IPS DF 4.7 (cell line): Measurements from ENCODE around the gene MAMDC2.

ENCODE experiments used
- DNase-seq: peaks from one replicate; pipeline ENCODE4 v3.0.0-alpha.2; 2013; ENCODE audit warnings: low spot score; ENCODE audit errors: extremely low read depth

The MAMDC2 gene

DNA sequence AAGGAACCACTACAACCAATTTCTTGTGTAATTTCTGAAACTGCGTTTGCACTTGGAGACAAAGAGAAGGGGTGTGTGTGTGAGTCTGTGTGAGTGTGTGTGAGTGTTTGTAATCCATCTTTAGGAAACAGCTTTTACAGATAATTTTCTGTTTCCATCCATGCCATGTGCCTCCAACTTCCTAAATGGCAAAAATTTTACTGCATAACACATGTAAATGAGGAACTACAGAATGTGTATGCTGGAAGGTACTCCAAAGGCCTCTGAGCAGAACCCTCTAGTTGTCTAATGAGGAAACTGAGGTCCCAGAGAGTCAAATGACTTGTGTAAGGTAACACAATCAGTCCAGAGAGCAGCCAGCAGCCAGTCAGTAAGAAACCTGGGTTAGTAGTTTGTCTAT lies 20.8 kb downstream of the MAMDC2 start:
- no peak for DNase-seq

DNA sequence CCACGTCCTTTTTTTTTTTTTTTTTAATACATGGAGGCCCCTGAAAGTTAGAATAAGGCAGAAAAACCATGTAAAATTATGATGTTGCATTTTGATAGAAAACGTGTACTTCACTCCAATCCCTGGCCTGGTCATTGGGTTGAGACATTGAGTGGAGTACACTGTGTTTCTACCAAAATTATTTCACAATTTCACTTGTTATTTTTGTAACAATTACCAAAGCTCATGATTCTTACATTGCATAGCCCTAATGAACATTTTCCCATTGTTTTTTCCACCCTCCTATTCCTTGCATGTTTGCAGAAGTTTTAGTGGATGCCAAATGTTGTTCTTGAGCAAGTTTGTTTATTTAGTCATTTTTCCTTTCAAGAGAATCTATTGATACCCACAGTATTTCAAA lies 21.9 kb downstream of the MAMDC2 start:
- no peak for DNase-seq

GRCh38 chr9:70066418-70066817 lies 22.8 kb downstream of the MAMDC2 start:
- DNase-seq: no peak

- no peak for DNase-seq
These were observed 23.2 kb downstream of the MAMDC2 start for GRCh38 chr9:70066874-70067273.

- DNase-seq: no peak
These were observed 26.1 kb downstream of the MAMDC2 start for GRCh38 chr9:70069704-70070103.

DNA sequence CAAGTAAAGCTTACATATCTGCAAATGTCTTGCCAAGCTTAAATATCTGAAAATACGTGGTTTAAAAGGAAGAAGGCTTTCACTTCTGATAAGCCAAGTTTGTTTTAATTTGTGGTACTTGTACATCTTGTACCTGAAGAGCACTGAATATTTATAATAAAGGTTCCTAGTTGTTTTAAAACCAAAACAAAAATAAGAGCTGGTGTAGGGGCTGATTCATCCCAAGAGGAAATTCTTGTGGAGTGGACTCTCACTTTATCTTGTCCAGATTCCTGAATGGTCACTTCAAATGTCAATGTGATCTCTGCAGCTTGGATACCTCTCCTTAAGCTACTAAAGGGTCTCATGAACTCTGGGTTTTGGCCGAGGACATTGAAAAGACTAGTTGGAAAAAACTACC lies 29.5 kb downstream of the MAMDC2 start:
- no peak for DNase-seq

DNA sequence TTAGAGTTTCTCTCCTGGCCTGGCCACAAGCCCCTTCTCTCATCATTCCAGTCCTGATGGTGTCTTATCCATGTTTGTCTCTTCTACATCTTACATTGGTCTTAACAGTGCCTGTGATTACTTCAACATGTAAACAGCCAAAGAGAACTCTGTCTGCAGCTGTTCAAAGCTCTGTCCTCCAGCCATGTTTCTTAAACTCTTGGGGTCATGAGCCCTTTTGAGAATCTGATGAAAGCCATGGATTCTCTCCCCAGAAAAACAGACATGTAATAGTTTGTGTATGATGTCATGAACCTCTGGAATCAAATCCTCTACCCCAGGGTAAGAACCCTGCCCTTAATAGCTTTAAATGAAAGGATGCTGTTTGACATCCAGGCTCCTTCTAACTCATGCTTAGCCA lies 30.1 kb downstream of the MAMDC2 start:
- no peak for DNase-seq

DNA sequence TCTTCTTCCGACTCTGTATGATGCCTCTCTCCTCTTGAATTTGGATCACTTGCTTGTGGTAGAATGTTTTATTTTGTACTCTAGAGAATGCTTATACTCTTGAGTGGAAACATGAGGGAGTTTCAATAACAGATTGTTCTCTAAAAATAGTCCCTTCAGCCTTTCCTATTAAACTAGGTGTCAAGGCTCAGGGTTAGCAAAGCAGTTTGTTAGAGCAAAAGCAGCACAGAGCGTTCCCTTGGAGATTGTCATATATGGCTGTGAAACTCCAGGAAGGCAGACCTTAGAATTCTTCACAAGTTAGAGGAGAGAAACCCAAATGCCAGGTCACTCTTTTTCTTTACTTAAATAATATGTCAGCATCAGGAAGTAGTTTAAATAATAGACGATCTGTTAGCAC lies 33.0 kb downstream of the MAMDC2 start:
- no peak for DNase-seq

- DNase-seq: no peak
These were observed 35.9 kb downstream of the MAMDC2 start for GRCh38 chr9:70079417-70080037.

- DNase-seq: no peak
These were observed 37.0 kb downstream of the MAMDC2 start for GRCh38 chr9:70080481-70081119.

- no peak for DNase-seq
These were observed 37.5 kb downstream of the MAMDC2 start for GRCh38 chr9:70081120-70081495.

- DNase-seq: no peak
These were observed 39.8 kb downstream of the MAMDC2 start for GRCh38 chr9:70083429-70083828.

DNA sequence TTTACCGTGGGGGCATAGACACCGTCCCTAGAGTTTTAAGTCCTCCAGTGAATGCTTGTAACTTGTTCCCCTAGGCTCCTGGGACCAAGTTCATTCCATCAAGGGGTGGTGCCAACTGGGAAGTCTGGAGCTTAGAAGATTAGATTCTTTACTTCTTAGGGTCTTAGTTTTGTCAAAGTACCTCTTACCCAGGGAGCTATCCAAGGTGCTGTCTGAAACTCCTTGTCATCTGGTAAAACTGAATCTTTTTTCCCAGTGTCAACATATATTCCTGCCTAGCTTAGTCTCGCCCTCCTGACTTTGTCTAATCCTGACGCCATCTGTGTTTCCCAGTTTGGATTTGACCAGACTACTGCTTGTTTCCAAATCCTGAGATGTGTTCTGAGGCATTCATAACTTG lies 41.6 kb downstream of the MAMDC2 start:
- DNase-seq: no peak

DNA sequence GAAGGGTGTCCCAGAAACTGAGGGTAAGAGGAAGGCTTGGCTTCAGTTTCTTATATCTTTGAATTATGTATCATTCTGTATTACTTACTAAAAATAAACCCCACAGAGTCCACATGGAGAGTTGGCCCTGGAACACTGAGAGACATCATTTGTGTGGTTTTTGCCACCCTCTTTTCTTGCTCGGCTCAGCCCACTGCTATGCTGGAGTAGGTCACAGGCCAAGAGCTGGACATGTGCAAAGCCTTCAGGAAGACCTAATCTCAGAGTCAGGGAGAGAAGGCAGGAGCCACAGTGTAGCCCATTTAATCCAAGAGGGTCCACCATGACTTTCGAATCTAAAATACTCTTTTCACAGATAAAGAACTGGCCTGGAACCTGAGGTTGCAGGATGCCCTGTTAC lies 47.5 kb downstream of the MAMDC2 start:
- DNase-seq: no peak

DNA sequence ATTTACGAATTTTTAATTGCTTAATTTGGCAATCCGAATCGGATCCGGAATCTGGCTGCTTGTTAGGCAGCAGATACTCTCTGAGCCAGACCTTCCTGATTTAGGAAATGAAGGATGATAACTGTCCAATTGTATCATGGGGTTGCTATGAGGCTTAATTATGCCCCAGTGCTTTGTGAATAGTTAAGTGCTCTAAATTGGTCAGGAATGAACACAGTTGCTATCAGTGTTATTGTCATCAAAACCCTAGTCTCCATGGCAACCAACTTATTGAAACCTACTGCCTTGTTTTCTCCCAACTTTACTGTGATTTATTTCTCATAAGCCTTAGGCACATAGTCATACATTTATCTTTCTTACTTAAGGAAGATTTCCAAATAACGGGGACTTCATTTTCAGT lies 47.9 kb downstream of the MAMDC2 start:
- DNase-seq: no peak

DNA sequence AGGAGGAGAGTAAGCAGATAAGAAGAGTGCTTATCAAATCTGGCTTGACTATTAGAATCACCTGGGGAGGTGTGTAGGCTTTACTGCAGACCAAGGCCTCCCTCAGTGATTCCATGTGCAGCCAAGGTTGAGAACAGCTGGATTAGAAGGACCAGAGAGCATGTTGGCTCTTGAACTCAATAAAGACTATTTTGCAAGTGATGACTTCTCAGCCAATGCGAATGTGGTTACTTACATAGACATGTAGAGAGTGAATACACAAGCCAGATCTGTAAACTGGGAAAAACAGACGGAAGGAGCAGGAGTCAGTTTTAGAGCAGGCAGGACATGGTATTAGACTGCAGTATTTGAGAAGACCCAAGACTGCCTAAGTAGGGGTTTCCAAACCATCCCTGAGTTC lies 48.5 kb downstream of the MAMDC2 start:
- DNase-seq: no peak

- no peak for DNase-seq
These were observed 49.4 kb downstream of the MAMDC2 start for GRCh38 chr9:70093095-70093494.

DNA sequence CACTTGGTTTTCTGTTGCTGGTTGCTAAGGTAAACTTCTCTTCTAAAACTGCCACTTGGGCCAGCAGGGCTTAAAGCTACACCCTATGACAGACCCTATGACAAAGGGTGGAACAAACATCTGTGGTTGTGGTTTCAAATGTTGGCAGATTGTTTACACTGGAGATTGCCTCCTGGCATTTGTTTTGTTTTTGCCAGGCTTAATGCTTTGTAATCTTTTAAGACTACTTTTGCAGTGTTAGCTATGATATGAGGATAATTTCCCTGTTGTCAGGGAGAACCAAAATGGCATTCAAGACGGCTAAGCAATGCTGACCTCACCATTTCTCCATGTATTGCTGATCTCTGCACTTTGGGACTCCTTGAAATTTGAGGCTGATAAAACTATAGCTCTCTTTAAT lies 50.3 kb downstream of the MAMDC2 start:
- no peak for DNase-seq

DNA sequence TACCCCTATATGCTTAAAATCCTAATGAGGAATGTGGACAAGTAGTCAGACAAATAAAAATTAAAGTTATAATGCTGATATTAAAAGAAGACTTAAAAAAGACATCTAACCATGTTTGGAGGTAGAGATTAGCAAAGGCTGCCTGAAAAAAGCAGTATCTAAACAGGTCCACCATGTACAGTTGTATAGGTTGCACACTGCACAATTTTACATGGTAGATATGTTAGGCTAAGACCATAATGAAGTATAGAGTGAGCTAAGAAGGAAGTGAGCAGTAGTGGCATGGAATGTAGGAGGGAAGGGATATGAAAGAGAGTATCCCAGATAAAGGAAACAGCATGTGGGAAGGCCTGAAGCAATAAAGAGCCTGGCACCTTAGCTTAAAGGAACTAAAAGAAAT lies 51.1 kb downstream of the MAMDC2 start:
- no peak for DNase-seq

GRCh38 chr9:70097187-70097586 lies 53.5 kb downstream of the MAMDC2 start:
- DNase-seq: no peak

DNA sequence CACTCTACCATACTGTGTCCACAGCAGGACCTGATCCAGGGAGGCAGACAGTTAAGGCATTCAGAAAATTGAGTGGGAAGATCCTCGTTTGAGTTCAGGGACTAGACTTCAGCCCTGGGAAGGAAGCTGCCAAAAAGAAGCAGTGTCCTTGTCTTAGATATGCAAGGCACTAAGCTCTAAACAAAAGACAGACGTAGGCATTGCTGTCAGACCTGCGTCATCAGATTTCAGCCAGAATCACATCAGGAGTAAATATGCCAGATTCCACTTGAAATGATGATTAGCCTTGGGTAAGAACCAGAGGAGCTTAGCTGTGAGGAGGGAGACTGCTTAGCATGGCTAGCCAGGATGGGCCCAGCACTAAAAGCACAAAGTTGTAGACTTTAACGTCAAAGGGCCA lies 56.7 kb downstream of the MAMDC2 start:
- DNase-seq: no peak

DNA sequence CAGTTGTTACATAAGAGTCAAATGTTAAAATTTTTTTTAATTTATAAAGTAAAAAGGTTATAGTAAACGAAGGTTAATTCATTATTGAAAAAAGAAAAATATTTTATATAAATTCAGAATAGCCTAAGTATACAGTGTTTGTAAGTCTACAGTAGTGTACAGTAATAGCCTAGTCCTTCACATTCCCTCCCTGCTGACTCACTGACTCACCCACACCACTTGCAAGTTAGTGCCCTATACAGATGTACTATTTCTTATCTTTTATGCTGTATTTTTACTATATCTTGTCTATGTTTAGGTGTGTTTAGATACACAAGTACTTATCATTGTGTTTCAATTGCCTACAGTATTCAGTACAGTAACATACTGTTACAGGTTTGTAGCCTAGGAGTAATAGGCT lies 57.6 kb downstream of the MAMDC2 start:
- DNase-seq: no peak

DNA sequence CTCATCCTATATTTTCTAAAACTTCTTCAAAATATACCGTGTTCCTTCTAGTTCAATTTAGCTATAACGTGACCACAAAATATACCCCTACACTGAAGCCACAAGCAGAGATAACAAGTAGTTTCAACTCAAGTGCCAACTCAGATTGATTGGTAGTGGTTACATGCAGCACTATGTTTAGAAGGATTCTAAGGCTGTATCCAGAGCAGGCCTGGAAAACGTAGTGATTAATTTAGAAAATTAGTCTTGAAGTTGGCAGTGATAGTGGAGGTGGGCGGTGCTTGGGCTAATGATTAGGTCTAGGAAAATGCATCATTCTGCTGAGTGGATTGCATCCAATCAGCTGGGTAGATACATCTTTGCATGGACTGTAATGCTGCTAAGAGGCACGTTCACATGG lies 61.5 kb downstream of the MAMDC2 start:
- no peak for DNase-seq

- no peak for DNase-seq
These were observed 62.9 kb downstream of the MAMDC2 start for GRCh38 chr9:70106571-70106970.
